Lower leg skin (tissue), 3 donors: ENCODE measurements around the gene DPP10.

ENCODE experiments used
- CTCF ChIP-seq, 3 donors: fragments of 450-650 bp; IDR thresholded peaks; one replicate each; pipeline ENCODE4 v1.5.1; 2016; ENCODE audit warnings: antibody characterized with exemption in 3 of 3, mild to moderate bottlenecking in 3 of 3, moderate library complexity in 2 of 3
- POLR2A ChIP-seq, 2 donors: fragments of 450-650 bp; IDR thresholded peaks; one replicate each; pipeline ENCODE4 v1.6.1; 2016 to 2017; ENCODE audit warnings: antibody characterized with exemption in 2 of 2, mild to moderate bottlenecking in 1 of 2, moderate library complexity in 1 of 2

GRCh38 chr2:115650827-115651226 lies 1208.4 kb downstream of the DPP10 start:
- TF ChIP-seq CTCF (IDR thresholded peaks at IDR 0.05) (no peak), POLR2A (IDR thresholded peaks at IDR 0.05) (no peak)
